GM06990 (cell line): Measurements from ENCODE around the gene EPAS1.

Source experiments
- DNase-seq: peaks from one replicate; pipeline ENCODE4 v3.0.0-alpha.2; 2011; ENCODE audit not compliant: insufficient read length; ENCODE audit errors: extremely low read depth
- H3K27me3 ChIP-seq: replicated peaks from 2 replicates; pipeline ENCODE4 v1.6.0; 2011; ENCODE audit warnings: low read length; ENCODE audit not compliant: control insufficient read depth, insufficient read depth
- H3K36me3 ChIP-seq: 2 replicates; pipeline ENCODE4 v1.5.1; 2011; ENCODE audit warnings: low read length; ENCODE audit not compliant: control insufficient read depth, insufficient read depth
- H3K4me3 ChIP-seq: replicated peaks from 2 replicates; pipeline ENCODE4 v1.5.1; 2011; ENCODE audit warnings: low read depth, mild to moderate bottlenecking, control low read depth, low read length
- CTCF ChIP-seq: IDR thresholded peaks from 2 replicates; pipeline ENCODE4 v1.5.1; 2011; ENCODE audit warnings: low read length, control low read depth, mild to moderate bottlenecking, inconsistent platforms; ENCODE audit not compliant: insufficient read depth, poor library complexity, severe bottlenecking

EPAS1 gene

GRCh38 chr2:46311651-46312223 lies 14.5 kb downstream of the EPAS1 start:
- Histone ChIP-seq H3K27me3 (no peaks in the 10 kb centered on the region; the same call in none of the 2 replicates), H3K4me3 (no peak overlapping the region), H3K36me3 (no peaks in the 10 kb centered on the region)
- no peak for TF ChIP-seq CTCF
- DNase-seq: no peak

GRCh38 chr2:46313063-46313462 lies 15.9 kb downstream of the EPAS1 start:
- no peak for TF ChIP-seq CTCF

GRCh38 chr2:46314065-46314835 lies 17.0 kb downstream of the EPAS1 start:
- DNase-seq: no peak
- Histone ChIP-seq H3K27me3 (no peaks in the 10 kb centered on the region; the same call in none of the 2 replicates), H3K4me3 (no peak overlapping the region), H3K36me3 (no peaks in the 10 kb centered on the region)
- TF ChIP-seq CTCF: no peak

More at GRCh38 chr2:46313063-46313462, 15.9 kb downstream of the EPAS1 start:
- no peak overlapping the region for H3K4me3 ChIP-seq
- H3K36me3 ChIP-seq: no peaks in the 10 kb centered on the region
- no peak for DNase-seq
- no peaks in the 10 kb centered on the region; the same call in none of the 2 replicates for H3K27me3 ChIP-seq

GRCh38 chr2:46315103-46315890 lies 18.1 kb downstream of the EPAS1 start:
- no peak for DNase-seq
- no peak for TF ChIP-seq CTCF
- no peaks in the 10 kb centered on the region; the same call in 1 of the 2 replicates for H3K27me3 ChIP-seq
- no peak overlapping the region for H3K4me3 ChIP-seq
- H3K36me3 ChIP-seq: no peaks in the 10 kb centered on the region

GRCh38 chr2:46317094-46317486 lies 19.9 kb downstream of the EPAS1 start:
- Histone ChIP-seq H3K27me3 (no peaks in the 10 kb centered on the region; the same call in 1 of the 2 replicates), H3K4me3 (no peak overlapping the region), H3K36me3 (no peaks in the 10 kb centered on the region)
- TF ChIP-seq CTCF: no peak
- no peak for DNase-seq
